ENCODE measurements around the gene CCDC158.

GRCh38 chr4:76322236-76322635 is 98.7 kb downstream of the CCDC158 start:
- no peak for TF ChIP-seq EZH2 (IDR thresholded peaks at IDR 0.05; ENCODE audit: borderline replicate concordance, insufficient read depth, low read depth, low read length, poor library complexity, severe bottlenecking)
- TF ChIP-seq CTCF (IDR thresholded peaks at IDR 0.05) = no peak

All from B cell (primary cell).